Naive B cell (primary cell): ENCODE data around the gene AKIP1. TPM values are rescaled to one million over a fixed set of nuclear protein-coding genes. Genes with fewer than 3 reads are reported as not detected.
"Not testable (repeated sequence)": the region's sequence is repeated elsewhere in the genome, so short reads cannot be mapped to it uniquely, and the experiment has no call there.

Experiments
- ATAC-seq, 2 donors: fragments of 150-1000 bp; cut with Tn5 transposase; 2 replicates each; pipeline ENCODE4 v1.10.0; 2021; ENCODE audit warnings: low read depth in 2 of 2, mild to moderate bottlenecking in 2 of 2, moderate library complexity in 2 of 2
- DNase-seq: peaks from one replicate; pipeline ENCODE4 v3.0.0; 2022
- H3K27ac Mint-ChIP-seq, 6 donors: one replicate each; pipeline ENCODE4 v1.8.0; 2020 to 2022; ENCODE audit warnings: mild to moderate bottlenecking in 6 of 6, mixed read lengths in 6 of 6, moderate library complexity in 5 of 6, inconsistent platforms in 2 of 6
- H3K27me3 Mint-ChIP-seq, 3 donors: one replicate each; pipeline ENCODE4 v1.8.0; 2021 to 2022; ENCODE audit warnings: mixed read lengths in 3 of 3, mild to moderate bottlenecking in 1 of 3
- H3K36me3 Mint-ChIP-seq, 2 donors: one replicate each; pipeline ENCODE4 v1.8.0; 2020 to 2022; ENCODE audit warnings: mixed read lengths in 2 of 2, inconsistent platforms in 1 of 2, mild to moderate bottlenecking in 1 of 2
- H3K4me1 Mint-ChIP-seq, 3 donors: one replicate each; pipeline ENCODE4 v1.8.0; 2020 to 2022; ENCODE audit warnings: mixed read lengths in 3 of 3, inconsistent platforms in 1 of 3, mild to moderate bottlenecking in 1 of 3, moderate library complexity in 1 of 3
- H3K4me3 Mint-ChIP-seq, 8 donors: one replicate each; pipeline ENCODE4 v1.8.0; 2020 to 2022; ENCODE audit warnings: mild to moderate bottlenecking in 8 of 8, mixed read lengths in 8 of 8, moderate library complexity in 8 of 8, inconsistent platforms in 2 of 8
- H3K9me3 Mint-ChIP-seq, 7 donors: one replicate each; pipeline ENCODE4 v1.8.0; 2020 to 2022; ENCODE audit warnings: mixed read lengths in 7 of 7, mild to moderate bottlenecking in 5 of 7, inconsistent platforms in 2 of 7, moderate library complexity in 1 of 7
- polyA plus RNA-seq, 6 donors: library from polyadenylated mRNA; unstranded; fragments of 300-500 nt; fragmentation: Illumina TruSeq; gene quantifications; one replicate each; pipeline ENCODE4 v1.2.3, GENCODE V29; 2021; ENCODE audit warnings: low read depth in 6 of 6

The AKIP1 gene, protein sequence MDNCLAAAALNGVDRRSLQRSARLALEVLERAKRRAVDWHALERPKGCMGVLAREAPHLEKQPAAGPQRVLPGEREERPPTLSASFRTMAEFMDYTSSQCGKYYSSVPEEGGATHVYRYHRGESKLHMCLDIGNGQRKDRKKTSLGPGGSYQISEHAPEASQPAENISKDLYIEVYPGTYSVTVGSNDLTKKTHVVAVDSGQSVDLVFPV
- 10 to 100 TPM in 3 of 6 donors, 1 to 10 TPM in 3; 8.2 to 22.4 (median 10.1) TPM for polyA plus RNA-seq

DNA sequence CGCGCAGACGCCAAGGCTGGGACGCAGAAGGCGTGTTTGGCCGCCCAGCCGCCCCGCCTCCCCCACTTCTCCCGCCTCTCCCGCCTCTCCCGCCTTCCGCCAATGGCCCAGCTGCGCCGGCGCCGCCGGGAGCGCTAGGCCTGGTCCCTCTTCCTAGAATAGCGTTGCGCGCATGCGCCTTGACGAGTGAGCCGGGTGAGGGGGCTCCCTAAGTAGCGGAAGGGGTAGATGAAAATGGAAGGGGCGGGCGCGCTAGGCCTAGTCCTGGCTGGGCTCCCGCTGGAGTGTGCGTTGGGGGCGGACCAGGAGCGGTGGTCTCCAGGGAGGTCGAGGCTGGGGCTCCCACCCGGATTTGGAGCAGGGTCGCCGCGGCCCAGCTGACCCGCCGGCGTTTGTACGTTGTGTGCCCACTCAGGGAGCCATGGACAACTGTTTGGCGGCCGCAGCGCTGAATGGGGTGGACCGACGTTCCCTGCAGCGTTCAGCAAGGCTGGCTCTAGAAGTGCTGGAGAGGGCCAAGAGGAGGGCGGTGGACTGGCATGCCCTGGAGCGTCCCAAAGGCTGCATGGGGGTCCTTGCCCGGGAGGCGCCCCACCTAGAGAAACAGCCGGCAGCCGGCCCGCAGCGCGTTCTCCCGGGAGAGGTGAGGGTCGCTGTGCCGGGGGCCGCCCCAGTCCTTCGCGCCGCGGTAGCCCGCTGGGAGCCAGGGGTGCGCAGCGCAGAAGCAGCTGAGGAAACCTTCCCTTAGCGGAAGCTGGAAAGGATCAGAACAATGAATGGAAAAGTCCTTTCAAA is at the start of gene AKIP1:
Gene AKIP1, plus strand, starts transcription at position 161 of the 795 bp plus-strand sequence. Its CDS starts 261 bp downstream, at position 422.
- Mint-ChIP-seq H3K9me3 (no peaks in the 10 kb centered on the region), H3K27me3 (peaks cover 0 to 9% (median 6%) of the 10 kb centered on the region in 3 donors), H3K4me1 (peaks cover 35 to 54% (median 47%) of the 10 kb centered on the region in 3 donors), H3K36me3 (no peaks in the 10 kb centered on the region), H3K4me3 (peak within 1 kb of the TSS; percentile 92 to 97 (median 94)), H3K27ac (peak within 1 kb of the TSS in 5 of 6 donors; percentile 62 to 94 (median 84))
- DNase-seq = peak; percentile 68
- peak; percentile 69 to 72 for ATAC-seq

DNA sequence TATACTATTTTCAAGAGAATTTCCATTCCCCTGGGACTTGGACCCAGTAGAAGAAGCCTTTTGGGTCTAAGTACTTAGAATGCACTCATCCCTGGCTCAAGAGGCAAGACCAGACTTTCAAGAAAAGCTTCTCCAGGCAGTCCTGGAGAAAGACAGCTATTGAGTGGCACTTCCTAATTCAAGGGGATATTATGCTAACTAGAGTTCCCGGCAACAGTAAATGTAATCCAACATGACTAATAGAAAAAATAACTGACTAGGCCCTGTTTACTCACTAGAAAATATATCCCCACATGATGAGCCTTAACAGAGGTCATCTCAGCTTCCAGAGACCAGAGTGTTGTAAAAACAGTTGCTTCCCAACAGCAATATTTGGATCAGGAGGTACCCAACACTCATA is 47.2 kb upstream of the AKIP1 start:
- H3K27me3 Mint-ChIP-seq = peaks cover 24 to 64% (median 59%) of the 10 kb centered on the region in 3 donors
- no peak for ATAC-seq
- H3K27ac Mint-ChIP-seq = no peak overlapping the region
- H3K4me3 Mint-ChIP-seq = no peak overlapping the region
- no peaks in the 10 kb centered on the region for H3K4me1 Mint-ChIP-seq
- no peaks in the 10 kb centered on the region for H3K36me3 Mint-ChIP-seq
- no peak for DNase-seq
- H3K9me3 Mint-ChIP-seq = peaks cover 0 to 2% (median 0%) of the 10 kb centered on the region in 7 donors

GRCh38 chr11:8865304-8865703 is 45.7 kb upstream of the AKIP1 start:
- Mint-ChIP-seq H3K4me3 (no peak overlapping the region), H3K27me3 (peaks cover 22 to 61% (median 59%) of the 10 kb centered on the region in 3 donors)

GRCh38 chr11:8867035-8867434 is 44.0 kb upstream of the AKIP1 start:
- DNase-seq (no peak), ATAC-seq (no peak)
- Mint-ChIP-seq H3K27ac (no peak overlapping the region), H3K36me3 (no peaks in the 10 kb centered on the region), H3K4me1 (peaks cover 0 to 8% (median 0%) of the 10 kb centered on the region in 3 donors), H3K9me3 (peaks cover 0 to 2% (median 0%) of the 10 kb centered on the region in 7 donors), H3K4me3 (peak overlapping the region in 1 of 8 donors; percentile 70), H3K27me3 (peaks cover 18 to 62% (median 46%) of the 10 kb centered on the region in 3 donors)

More at GRCh38 chr11:8865304-8865703, 45.7 kb upstream of the AKIP1 start:
- ATAC-seq (no peak), DNase-seq (no peak)
- peaks cover 0 to 1% (median 0%) of the 10 kb centered on the region in 3 donors for H3K4me1 Mint-ChIP-seq
- no peak overlapping the region for H3K27ac Mint-ChIP-seq
- H3K9me3 Mint-ChIP-seq = peaks cover 0 to 2% (median 0%) of the 10 kb centered on the region in 7 donors
- H3K36me3 Mint-ChIP-seq = no peaks in the 10 kb centered on the region

GRCh38 chr11:8867931-8868631 is 42.9 kb upstream of the AKIP1 start:
- H3K4me3 Mint-ChIP-seq = peak overlapping the region in 1 of 8 donors; percentile 41
- H3K27me3 Mint-ChIP-seq = peaks cover 18 to 63% (median 46%) of the 10 kb centered on the region in 3 donors

GRCh38 chr11:8870411-8871170 is 40.4 kb upstream of the AKIP1 start:
- H3K36me3 Mint-ChIP-seq = no peaks in the 10 kb centered on the region
- H3K9me3 Mint-ChIP-seq = no peaks in the 10 kb centered on the region
- H3K4me1 Mint-ChIP-seq = peaks cover 13 to 27% (median 17%) of the 10 kb centered on the region in 3 donors
- H3K27ac Mint-ChIP-seq = peak overlapping the region in 1 of 6 donors; percentile 47
- peaks cover 18 to 41% (median 27%) of the 10 kb centered on the region in 3 donors for H3K27me3 Mint-ChIP-seq
- ATAC-seq (peak; percentile 37 to 45), DNase-seq (no peak)
- peak overlapping the region; percentile 73 to 91 (median 88) for H3K4me3 Mint-ChIP-seq

More at GRCh38 chr11:8867931-8868631, 42.9 kb upstream of the AKIP1 start:
- Mint-ChIP-seq H3K27ac (no peak overlapping the region), H3K4me1 (peaks cover 0 to 8% (median 0%) of the 10 kb centered on the region in 3 donors), H3K36me3 (no peaks in the 10 kb centered on the region), H3K9me3 (peaks cover 0 to 2% (median 0%) of the 10 kb centered on the region in 7 donors)
- no peak for ATAC-seq
- DNase-seq = no peak

DNA sequence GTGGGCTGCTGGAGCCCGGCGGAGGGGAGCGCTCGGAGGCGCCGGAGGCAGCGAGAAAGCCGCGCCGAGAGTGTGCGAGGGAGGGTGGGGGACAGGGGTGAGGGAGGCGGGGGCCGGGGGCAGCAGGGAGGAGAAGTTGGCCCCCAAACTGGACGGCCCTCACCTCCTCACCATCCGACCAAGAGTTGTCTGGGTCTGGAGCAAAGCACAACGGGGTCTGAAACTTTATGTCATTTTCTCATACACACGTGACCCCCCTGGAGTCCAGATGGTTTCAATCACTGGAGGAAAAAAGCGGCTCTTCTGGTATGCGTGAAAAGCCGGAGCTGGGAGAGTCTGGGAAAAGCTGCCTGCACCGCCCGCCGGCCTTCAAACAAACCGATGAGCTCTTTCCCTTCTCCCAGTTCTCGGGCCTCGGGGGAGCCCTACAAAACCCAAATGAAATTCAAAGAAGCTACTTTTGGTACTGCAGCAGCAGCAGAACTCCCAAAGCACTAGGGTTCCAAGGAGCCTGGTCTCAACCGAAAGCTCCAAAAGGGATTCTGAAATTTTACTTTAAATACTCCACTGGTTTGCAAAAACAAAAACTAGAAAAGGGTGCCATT is 39.7 kb upstream of the AKIP1 start:
- no peaks in the 10 kb centered on the region for H3K9me3 Mint-ChIP-seq
- H3K4me3 Mint-ChIP-seq = peak overlapping the region; percentile 60 to 88 (median 78)
- ATAC-seq = no peak
- peaks cover 13 to 30% (median 17%) of the 10 kb centered on the region in 3 donors for H3K4me1 Mint-ChIP-seq
- peaks cover 18 to 35% (median 22%) of the 10 kb centered on the region in 3 donors for H3K27me3 Mint-ChIP-seq
- H3K27ac Mint-ChIP-seq = no peak overlapping the region
- no peaks in the 10 kb centered on the region for H3K36me3 Mint-ChIP-seq
- no peak for DNase-seq

DNA sequence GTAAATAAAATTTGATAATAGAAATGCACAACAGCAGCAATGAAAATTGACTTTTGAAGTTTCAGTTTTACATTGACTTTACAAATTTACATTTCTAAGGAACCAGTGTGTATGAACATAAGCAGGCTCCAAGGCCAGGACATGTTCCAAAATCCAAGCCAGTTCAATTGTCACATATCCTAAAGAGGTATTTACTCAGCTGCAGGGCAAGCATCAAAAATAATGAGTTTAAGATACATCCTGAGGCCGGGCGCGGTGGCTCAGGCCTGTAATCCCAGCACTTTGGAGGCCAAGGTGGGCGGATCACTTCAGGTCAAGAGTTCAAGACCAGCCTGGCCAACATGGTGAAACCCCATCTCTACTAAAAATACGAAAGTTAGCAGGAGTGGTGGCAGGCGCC is 39.0 kb upstream of the AKIP1 start:
- no peaks in the 10 kb centered on the region for H3K9me3 Mint-ChIP-seq
- peak overlapping the region in 6 of 8 donors; percentile 74 to 88 (median 78) for H3K4me3 Mint-ChIP-seq
- ATAC-seq (no peak), DNase-seq (no peak)
- H3K36me3 Mint-ChIP-seq = no peaks in the 10 kb centered on the region
- H3K4me1 Mint-ChIP-seq = peaks cover 13 to 30% (median 17%) of the 10 kb centered on the region in 3 donors
- no peak overlapping the region for H3K27ac Mint-ChIP-seq
- peaks cover 16 to 30% (median 16%) of the 10 kb centered on the region in 3 donors for H3K27me3 Mint-ChIP-seq

DNA sequence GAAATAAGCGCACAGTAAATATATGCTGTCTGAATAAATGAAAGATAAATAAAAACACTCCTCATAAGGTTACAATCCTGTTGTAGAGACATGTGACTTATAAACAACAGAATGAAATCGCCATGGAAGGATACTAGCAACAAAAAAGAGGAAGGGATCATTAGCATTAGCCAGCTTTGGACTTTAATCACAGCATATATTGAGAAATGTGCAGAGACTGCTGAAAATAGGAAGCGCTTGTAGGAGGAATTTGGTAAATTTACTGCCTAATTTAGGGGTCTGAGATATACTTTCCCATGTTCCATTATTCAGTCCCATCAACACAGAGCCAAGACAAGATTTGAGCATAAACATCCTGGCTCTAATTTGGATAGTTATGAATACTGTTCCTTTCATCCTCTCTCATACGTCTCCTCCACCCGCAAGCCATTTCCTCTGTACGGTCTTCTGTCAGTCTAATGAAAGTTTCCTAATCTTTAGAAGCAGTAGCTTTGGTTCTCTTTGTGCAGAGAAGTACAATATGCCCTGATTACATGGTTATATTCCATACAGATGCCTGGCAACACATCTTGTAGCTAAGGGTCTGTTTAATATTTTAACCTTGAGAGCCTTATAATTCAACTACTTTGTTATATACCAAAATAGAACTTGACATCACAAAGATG is 37.1 kb upstream of the AKIP1 start:
- H3K9me3 Mint-ChIP-seq = peaks cover 0 to 3% (median 0%) of the 10 kb centered on the region in 7 donors
- H3K4me1 Mint-ChIP-seq = peaks cover 13 to 30% (median 17%) of the 10 kb centered on the region in 3 donors
- DNase-seq (no peak), ATAC-seq (peak; percentile 28 to 30)
- peak overlapping the region; percentile 5 to 74 (median 55) for H3K4me3 Mint-ChIP-seq
- H3K36me3 Mint-ChIP-seq = no peaks in the 10 kb centered on the region
- peak overlapping the region in 2 of 6 donors; percentile 5 to 28 for H3K27ac Mint-ChIP-seq
- peaks cover 3 to 25% (median 11%) of the 10 kb centered on the region in 3 donors for H3K27me3 Mint-ChIP-seq

- ATAC-seq = no peak
- no peak overlapping the region for H3K4me3 Mint-ChIP-seq
- H3K27me3 Mint-ChIP-seq = peaks cover 6 to 29% (median 15%) of the 10 kb centered on the region in 3 donors
Measured at GRCh38 chr11:8878771-8879170, 32.2 kb upstream of the AKIP1 start.

DNA sequence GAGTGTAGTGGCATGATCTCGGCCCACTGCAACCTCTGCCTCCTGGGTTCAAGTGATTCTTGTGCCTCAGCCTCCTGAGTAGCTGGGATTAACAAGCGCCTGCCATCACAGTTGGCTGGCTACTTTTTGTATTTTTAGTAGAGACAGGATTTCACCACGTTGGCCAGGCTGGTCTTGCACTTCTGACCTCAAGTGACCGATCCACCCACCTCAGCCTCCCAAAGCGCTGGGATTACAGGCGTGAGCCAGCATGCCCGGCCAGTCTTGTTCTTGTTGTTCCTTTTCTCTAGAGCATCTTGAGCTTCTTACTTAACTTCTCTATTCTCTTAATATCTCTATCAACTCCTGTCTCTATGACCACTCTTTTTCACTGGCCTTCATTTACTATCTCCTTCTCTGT is 29.4 kb upstream of the AKIP1 start:
- H3K27ac Mint-ChIP-seq, H3K4me1 Mint-ChIP-seq, H3K36me3 Mint-ChIP-seq, H3K9me3 Mint-ChIP-seq, ATAC-seq, DNase-seq, H3K4me3 Mint-ChIP-seq: not testable (repeated sequence)
- peaks cover 17 to 29% (median 23%) of the 10 kb centered on the region in 3 donors for H3K27me3 Mint-ChIP-seq

More at GRCh38 chr11:8878771-8879170, 32.2 kb upstream of the AKIP1 start:
- H3K36me3 Mint-ChIP-seq = no peaks in the 10 kb centered on the region
- peaks cover 9 to 17% (median 13%) of the 10 kb centered on the region in 3 donors for H3K4me1 Mint-ChIP-seq
- H3K9me3 Mint-ChIP-seq = peaks cover 0 to 3% (median 0%) of the 10 kb centered on the region in 7 donors
- no peak overlapping the region for H3K27ac Mint-ChIP-seq
- DNase-seq = no peak
